Muscle of arm (tissue), 14 donors: ENCODE measurements around the gene PTK6. TPM values are rescaled to one million over a fixed set of nuclear protein-coding genes. Genes with fewer than 3 reads are reported as not detected.
A peak's percentile ranks its signal among the peaks of the same experiment; 100 is the strongest.
"Not testable (repeated sequence)": the region's sequence is repeated elsewhere in the genome, so short reads cannot be mapped to it uniquely, and the experiment has no call there.

Source experiments
- DNase-seq: peaks from one replicate; pipeline ENCODE4 v3.0.0-alpha.2; 2013
- long read RNA-seq, 11 donors: transcript quantifications; one replicate each; lab custom pipeline, GENCODE V29; 2026
- polyA plus RNA-seq, 12 donors: library from polyadenylated mRNA; unstranded; fragments of 120-200 nt; gene quantifications; one replicate each; pipeline ENCODE4 v1.2.1, GENCODE V29; 2013; ENCODE audit not compliant: insufficient read length in 12 of 12

Gene PTK6
- 1 to 10 TPM in 1 of 12 donors, under 1 TPM in 9, not detected in 2; 0.14 to 1.4 (median 0.35) TPM for polyA plus RNA-seq
- long read RNA-seq, donor 1, partial matches to known transcripts = 0 of 1 reads
- long read RNA-seq, donor 1, other reads (novel, unspliced or antisense) = 0 of 1 reads
- long read RNA-seq, donor 2 = 0 reads
- long read RNA-seq, donor 3 = 0 reads
- long read RNA-seq, donor 4 = 0 reads
- long read RNA-seq, donor 5 = 0 reads
- long read RNA-seq, donor 6 = 0 reads
- long read RNA-seq, donor 7 = 0 reads
- long read RNA-seq, donor 8 = 0 reads
- long read RNA-seq, donor 9 = 0 reads
- long read RNA-seq, donor 10 = 0 reads
- long read RNA-seq, donor 11 = 0 reads

GRCh38 chr20:63536997-63537524, at the start of gene PTK6:
Gene PTK6, minus strand, starts transcription at chr20:63537376. Its CDS starts 62 bp downstream, at chr20:63537314.
- no peak for DNase-seq

GRCh38 chr20:63586797-63587196, 49.6 kb upstream of the PTK6 start:
- DNase-seq = no peak

GRCh38 chr20:63585616-63586565, 48.7 kb upstream of the PTK6 start:
- no peak for DNase-seq

GRCh38 chr20:63582382-63583063, 45.3 kb upstream of the PTK6 start:
- no peak for DNase-seq

- no peak for DNase-seq
Observed at GRCh38 chr20:63580796-63581461, 43.8 kb upstream of the PTK6 start.

- DNase-seq = no peak
Observed at GRCh38 chr20:63579017-63579694, 42.0 kb upstream of the PTK6 start.

- DNase-seq = no peak
Observed at GRCh38 chr20:63578224-63579016, 41.2 kb upstream of the PTK6 start.

GRCh38 chr20:63577317-63577894, 40.2 kb upstream of the PTK6 start:
- DNase-seq = no peak

- no peak for DNase-seq
Observed at GRCh38 chr20:63576311-63576710, 39.1 kb upstream of the PTK6 start.

- no peak for DNase-seq
Observed at GRCh38 chr20:63574829-63575743, 37.9 kb upstream of the PTK6 start.

GRCh38 chr20:63574156-63574828, 37.1 kb upstream of the PTK6 start, which contains the start of gene HELZ2:
Gene HELZ2, minus strand, starts transcription at chr20:63574239. Its CDS starts 1,854 bp downstream, at chr20:63572385.
- DNase-seq = peak; percentile 58

GRCh38 chr20:63573647-63574131, 36.5 kb upstream of the PTK6 start:
- DNase-seq = no peak

GRCh38 chr20:63572788-63573646, 35.8 kb upstream of the PTK6 start:
- no peak for DNase-seq

- no peak for DNase-seq
Observed at GRCh38 chr20:63572071-63572787, 35.1 kb upstream of the PTK6 start.

GRCh38 chr20:63571087-63571478, 33.9 kb upstream of the PTK6 start:
- not testable (repeated sequence) for DNase-seq
